K562 (cell line): ENCODE measurements around the gene CAMK2B. TPM values are rescaled to one million over a fixed set of nuclear protein-coding genes. Genes with fewer than 3 reads are reported as not detected.

Source experiments
- ARID4B ChIP-seq: sonication (generic); formaldehyde crosslinking; IDR thresholded peaks from 2 replicates; pipeline ENCODE4 v1.8.0; 2022; ENCODE audit warnings: mild to moderate bottlenecking, missing genetic modification reagents
- BMI1 ChIP-seq: fragments of 150-350 bp; IDR thresholded peaks from 2 replicates; pipeline ENCODE4 v1.6.1; 2014; ENCODE audit warnings: low read length
- ELF4 ChIP-seq: fragments of 450-650 bp; formaldehyde crosslinking; IDR thresholded peaks from 2 replicates; pipeline ENCODE4 v1.4.0; 2022; ENCODE audit warnings: missing genetic modification characterization
- FOXO4 ChIP-seq: fragments of 450-650 bp; formaldehyde crosslinking; IDR thresholded peaks from 2 replicates; pipeline ENCODE4 v1.4.0; 2020; ENCODE audit warnings: mild to moderate bottlenecking, moderate library complexity
- JUN ChIP-seq, 2 experiments: sonication (generic) in 1 of 2; formaldehyde crosslinking in 1 of 2; IDR thresholded peaks; 2 replicates each; pipeline versions ENCODE4 v1.6.1 to v1.8.0; 2012 to 2022; ENCODE audit warnings: borderline replicate concordance in 2 of 2, mild to moderate bottlenecking in 2 of 2, improper control_type of control experiment in 1 of 2, low read depth in 1 of 2, low read length in 1 of 2, missing genetic modification reagents in 1 of 2
- JUND ChIP-seq, 2 experiments: IDR thresholded peaks; 2 replicates in 1 of 2; 3 replicates in 1 of 2; pipeline ENCODE4 v1.6.1; 2011; ENCODE audit warnings: borderline replicate concordance in 2 of 2, low read depth in 2 of 2, low read length in 2 of 2, improper control_type of control experiment in 1 of 2, missing biosample characterization in 1 of 2, missing genetic modification characterization in 1 of 2, missing genetic modification reagents in 1 of 2
- MEF2D ChIP-seq: conservative IDR thresholded peaks from 2 replicates; pipeline ENCODE4 v1.6.1; 2016; ENCODE audit warnings: low read depth, missing genetic modification characterization, missing compliant biosample characterization
- NRF1 ChIP-seq, 2 experiments: fragments of 450-650 bp; IDR thresholded peaks in 1 of 2; conservative IDR thresholded peaks in 1 of 2; 2 replicates each; pipeline ENCODE4 v1.6.1; 2014; ENCODE audit warnings: mild to moderate bottlenecking in 2 of 2
- SIN3A ChIP-seq, 2 experiments: fragments of 150-350 bp in 1 of 2; IDR thresholded peaks; 2 replicates each; pipeline ENCODE4 v1.6.1; 2011 to 2016; ENCODE audit warnings: borderline replicate concordance in 2 of 2, low read depth in 2 of 2, low read length in 2 of 2, mild to moderate bottlenecking in 2 of 2, moderate library complexity in 2 of 2; ENCODE audit not compliant: control insufficient read depth in 1 of 2
- SMAD2 ChIP-seq: fragments of 150-350 bp; IDR thresholded peaks from 2 replicates; pipeline ENCODE4 v1.6.1; 2014; ENCODE audit warnings: low read depth, mild to moderate bottlenecking, low read length
- SMAD4 ChIP-seq: fragments of 250-450 bp; sonication (Bioruptor Pico); conservative IDR thresholded peaks from 2 replicates; pipeline ENCODE4 v1.8.0; 2021; ENCODE audit warnings: inconsistent platforms, mild to moderate bottlenecking, moderate library complexity
- SOX6 ChIP-seq: fragments of 450-650 bp; IDR thresholded peaks from 2 replicates; pipeline ENCODE4 v1.6.1; 2014; ENCODE audit warnings: mild to moderate bottlenecking
- WHSC1 ChIP-seq: IDR thresholded peaks from one replicate; pipeline ENCODE4 v1.6.1; 2012; ENCODE audit warnings: low read length, control low read depth, inconsistent platforms
- ZNF395 ChIP-seq: fragments of 200-800 bp; sonication (Bioruptor generic); IDR thresholded peaks from 2 replicates; pipeline ENCODE4 v1.6.1; 2017; ENCODE audit warnings: missing genetic modification characterization, missing compliant biosample characterization
- ZNF740 ChIP-seq, 3 experiments: fragments of 200-800 bp in 1 of 3; sonication (Bioruptor generic) in 1 of 3; sonication (generic) in 1 of 3; formaldehyde crosslinking in 1 of 3; IDR thresholded peaks; 2 replicates each; pipeline versions ENCODE4 v1.6.1 to v1.8.0; 2016 to 2022; ENCODE audit warnings: mild to moderate bottlenecking in 2 of 3, missing compliant biosample characterization in 2 of 3, missing genetic modification characterization in 2 of 3, missing genetic modification reagents in 1 of 3
- ZNF76 ChIP-seq: fragments of 250-450 bp; sonication (Bioruptor Pico); IDR thresholded peaks from 2 replicates; pipeline ENCODE4 v1.4.0; 2020; ENCODE audit warnings: mild to moderate bottlenecking, moderate library complexity, borderline replicate concordance
- polyA plus RNA-seq, 8 experiments: library from polyadenylated mRNA; depleted of rRNA in 4 of 8; stranded (reverse) in 5 of 8; unstranded in 3 of 8; fragments of >200 nt; fragmentation: Nextera tagmentation in 2 of 8; fragmentation: Illumina TruSeq in 1 of 8; extraction: Ambion mirVana in 2 of 8; extraction: Trizol in 1 of 8; gene quantifications; 2 replicates each; pipeline versions ENCODE4 v1.2.1 to v1.2.3, GENCODE V29; 2011 to 2014; ENCODE audit warnings: inconsistent platforms in 1 of 8, missing spikeins in 1 of 8
- total RNA-seq, 7 experiments: library from RNA; depleted of rRNA in 6 of 7; stranded (reverse); fragments of >200 nt in 6 of 7; fragmentation: Illumina TruSeq in 2 of 7; extraction: Trizol in 2 of 7; gene quantifications; 2 replicates each; pipeline versions ENCODE4 v1.2.1 to v1.2.3, GENCODE V29; 2011 to 2021; ENCODE audit warnings: low replicate concordance in 1 of 7

CAMK2B gene
- total and polyA plus RNA-seq, 9 of the 15 experiments (the other 6 are each of a cell fraction or from before 2014, with no cell fraction given): 0.04 to 0.09 (median 0.05) TPM; not detected in 4

GRCh38 chr7:44257618-44258422 lies 67.6 kb downstream of the CAMK2B start (continued):
- peak; percentile 77 for TF ChIP-seq SMAD4
- TF ChIP-seq SMAD2: no peak
- 0 out of 2 replicates have a peak, but pooled peaks have one; percentile 58 for TF ChIP-seq ARID4B (CRISPR knock-in tag)
- TF ChIP-seq ZNF76 (CRISPR knock-in tag): no peak
- no peak for TF ChIP-seq FOXO4 (CRISPR knock-in tag)
- TF ChIP-seq ELF4 (CRISPR knock-in tag): no peak
- peak; percentile 98 for TF ChIP-seq MEF2D (tag)
- TF ChIP-seq ZNF395 (CRISPR knock-in tag): no peak
- TF ChIP-seq SIN3A (IDR thresholded peaks at IDR 0.05; ENCODE audit: borderline replicate concordance in 2 of 2, control insufficient read depth in 1 of 2, low read depth in 2 of 2, low read length in 2 of 2): peak in 1 of 2 experiments; percentile 84; a peak in 1 of 4 replicates
- TF ChIP-seq ZNF740 (CRISPR knock-in tag; IDR thresholded peaks at IDR 0.05): no peak
- TF ChIP-seq ZNF740 (tag; IDR thresholded peaks at IDR 0.05): no peak
- peak; percentile 59; the same call in 1 of the 2 replicates for TF ChIP-seq BMI1
- peak; percentile 89 to 91 for TF ChIP-seq NRF1 (conservative IDR thresholded peaks at IDR 0.05 in 1 of 2, IDR thresholded peaks at IDR 0.05 in 1 of 2)
- peak; percentile 91 for TF ChIP-seq JUND (IDR thresholded peaks at IDR 0.05; ENCODE audit: borderline replicate concordance, low read depth, low read length)
- peak; percentile 95; the same call in 2 of the 3 replicates for TF ChIP-seq JUND (tag; IDR thresholded peaks at IDR 0.05; ENCODE audit: borderline replicate concordance, low read depth, low read length)
- no peak for TF ChIP-seq WHSC1
- TF ChIP-seq SOX6: peak; percentile 11; the same call in 1 of the 2 replicates
- peak; percentile 92 for TF ChIP-seq JUN (IDR thresholded peaks at IDR 0.05; ENCODE audit: borderline replicate concordance, low read depth, low read length)
- 0 out of 2 replicates have a peak, but pooled peaks have one; percentile 57 for TF ChIP-seq JUN (CRISPR knock-in tag; IDR thresholded peaks at IDR 0.05; ENCODE audit: borderline replicate concordance)
